AG09319 (cell line): Measurements from ENCODE around the gene SPATA16.
"Not testable (repeated sequence)": the region's sequence is repeated elsewhere in the genome, so short reads cannot be mapped to it uniquely, and the experiment has no call there.

Experiments
- DNase-seq: peaks from one replicate; pipeline ENCODE4 v3.0.0-alpha.2; 2010; ENCODE audit warnings: low read depth; ENCODE audit errors: extremely low read depth
- TF ChIP-seq, protein P1 (sequence below): IDR thresholded peaks from 2 replicates; pipeline ENCODE4 v1.5.1; 2011; ENCODE audit warnings: low read depth, mild to moderate bottlenecking, inconsistent platforms, low read length, moderate library complexity

SPATA16 gene, protein sequence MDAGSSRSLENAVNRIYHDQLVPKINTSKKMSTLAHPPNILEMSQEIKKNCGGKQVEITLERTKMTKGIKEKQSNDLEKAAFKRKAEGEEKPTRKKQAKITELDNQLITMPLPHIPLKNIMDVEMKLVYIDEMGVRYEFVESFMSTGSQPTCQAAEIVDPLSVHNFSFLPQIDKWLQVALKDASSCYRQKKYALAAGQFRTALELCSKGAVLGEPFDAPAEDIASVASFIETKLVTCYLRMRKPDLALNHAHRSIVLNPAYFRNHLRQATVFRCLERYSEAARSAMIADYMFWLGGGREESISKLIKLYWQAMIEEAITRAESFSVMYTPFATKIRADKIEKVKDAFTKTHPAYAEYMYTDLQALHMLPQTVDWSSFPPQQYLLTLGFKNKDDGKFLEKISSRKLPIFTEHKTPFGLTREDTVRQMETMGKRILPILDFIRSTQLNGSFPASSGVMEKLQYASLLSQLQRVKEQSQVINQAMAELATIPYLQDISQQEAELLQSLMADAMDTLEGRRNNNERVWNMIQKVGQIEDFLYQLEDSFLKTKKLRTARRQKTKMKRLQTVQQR

DNA sequence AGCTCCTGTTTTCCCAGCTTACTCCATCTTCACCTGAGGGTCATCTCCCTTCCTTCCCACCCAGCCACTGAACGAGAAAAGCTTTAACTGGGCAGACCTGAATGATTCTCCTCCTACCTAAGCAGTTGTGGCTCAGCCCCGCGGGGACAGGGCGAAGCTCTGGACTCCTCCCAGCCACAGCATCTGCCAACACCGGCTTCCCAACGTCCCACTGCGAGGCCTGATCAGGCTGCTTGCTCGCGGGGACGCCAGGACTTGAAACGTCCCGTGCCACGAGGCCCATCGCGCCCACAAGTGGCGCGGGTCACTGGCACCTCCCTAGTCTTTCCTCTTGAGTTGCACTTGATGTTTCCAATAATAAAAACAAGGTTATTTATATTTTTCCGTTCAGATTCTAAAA lies at the start of gene SPATA16:
Gene SPATA16, minus strand, starts transcription at position 250 of the 400 bp plus-strand sequence. CDS start 23,504 bp downstream, outside the sequence.
- DNase-seq: no peak
- TF ChIP-seq, protein P1, sequence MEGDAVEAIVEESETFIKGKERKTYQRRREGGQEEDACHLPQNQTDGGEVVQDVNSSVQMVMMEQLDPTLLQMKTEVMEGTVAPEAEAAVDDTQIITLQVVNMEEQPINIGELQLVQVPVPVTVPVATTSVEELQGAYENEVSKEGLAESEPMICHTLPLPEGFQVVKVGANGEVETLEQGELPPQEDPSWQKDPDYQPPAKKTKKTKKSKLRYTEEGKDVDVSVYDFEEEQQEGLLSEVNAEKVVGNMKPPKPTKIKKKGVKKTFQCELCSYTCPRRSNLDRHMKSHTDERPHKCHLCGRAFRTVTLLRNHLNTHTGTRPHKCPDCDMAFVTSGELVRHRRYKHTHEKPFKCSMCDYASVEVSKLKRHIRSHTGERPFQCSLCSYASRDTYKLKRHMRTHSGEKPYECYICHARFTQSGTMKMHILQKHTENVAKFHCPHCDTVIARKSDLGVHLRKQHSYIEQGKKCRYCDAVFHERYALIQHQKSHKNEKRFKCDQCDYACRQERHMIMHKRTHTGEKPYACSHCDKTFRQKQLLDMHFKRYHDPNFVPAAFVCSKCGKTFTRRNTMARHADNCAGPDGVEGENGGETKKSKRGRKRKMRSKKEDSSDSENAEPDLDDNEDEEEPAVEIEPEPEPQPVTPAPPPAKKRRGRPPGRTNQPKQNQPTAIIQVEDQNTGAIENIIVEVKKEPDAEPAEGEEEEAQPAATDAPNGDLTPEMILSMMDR: no peak

DNA sequence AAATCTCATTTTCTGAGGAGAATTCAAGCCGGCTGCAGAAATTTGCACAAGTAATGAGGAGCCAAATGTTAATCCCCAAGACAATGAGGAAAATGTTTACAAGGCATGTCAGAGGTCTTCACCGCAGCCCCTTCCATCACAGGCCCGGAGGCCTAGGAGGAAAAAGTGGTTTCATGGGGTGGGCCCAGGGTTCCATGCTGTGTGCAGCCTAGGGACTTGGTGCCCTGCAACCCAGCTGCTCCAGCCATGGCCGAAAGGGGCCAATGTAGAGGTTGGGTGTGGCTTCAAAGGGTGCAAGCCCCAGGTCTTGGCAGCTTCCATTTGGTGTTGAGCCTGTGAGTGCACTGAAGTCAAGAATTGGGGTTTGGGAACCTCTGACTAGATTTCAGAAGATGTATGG lies 42.0 kb upstream of the SPATA16 start:
- DNase-seq: not testable (repeated sequence)

DNA sequence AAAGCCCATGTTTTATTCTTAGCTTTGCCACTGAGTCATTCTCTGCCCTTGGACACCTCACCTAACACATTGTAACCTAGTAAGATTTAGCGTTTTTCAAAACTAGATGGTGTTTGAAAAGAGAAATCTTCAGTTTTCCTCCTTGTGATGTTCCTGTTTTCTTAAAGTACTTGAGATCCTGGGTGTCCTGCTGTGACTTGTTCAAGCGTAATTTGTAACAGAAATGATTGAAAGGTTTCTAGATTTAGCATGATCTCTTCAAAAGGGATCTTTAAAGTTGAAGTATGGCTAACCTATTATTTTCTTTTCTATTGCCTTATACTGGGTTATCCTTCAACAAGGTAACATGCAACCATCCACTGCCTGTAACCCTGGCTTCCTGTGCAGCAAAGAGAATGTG lies 32.6 kb upstream of the SPATA16 start:
- TF ChIP-seq, protein P1: no peak
- DNase-seq: no peak

DNA sequence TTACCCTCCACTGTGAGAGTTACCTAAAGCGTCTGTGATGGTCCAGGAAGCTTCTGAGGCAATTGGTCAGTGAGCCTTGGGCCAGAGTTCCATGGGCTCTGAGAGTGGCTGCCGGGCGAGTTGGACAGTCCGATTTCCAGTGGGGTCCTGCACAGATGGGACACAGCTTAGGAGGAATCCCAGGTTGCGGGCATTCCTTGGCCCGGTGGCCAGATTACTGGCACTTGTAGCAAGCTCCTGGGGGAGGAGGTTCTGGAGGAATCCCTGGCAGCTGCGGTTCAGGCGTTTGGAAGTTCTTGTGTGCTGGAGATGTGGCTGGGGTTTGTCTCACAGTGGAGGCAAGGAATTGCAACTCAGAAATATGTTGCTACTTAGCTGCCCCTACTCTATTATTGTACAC lies 18.1 kb upstream of the SPATA16 start:
- DNase-seq: not testable (repeated sequence)

DNA sequence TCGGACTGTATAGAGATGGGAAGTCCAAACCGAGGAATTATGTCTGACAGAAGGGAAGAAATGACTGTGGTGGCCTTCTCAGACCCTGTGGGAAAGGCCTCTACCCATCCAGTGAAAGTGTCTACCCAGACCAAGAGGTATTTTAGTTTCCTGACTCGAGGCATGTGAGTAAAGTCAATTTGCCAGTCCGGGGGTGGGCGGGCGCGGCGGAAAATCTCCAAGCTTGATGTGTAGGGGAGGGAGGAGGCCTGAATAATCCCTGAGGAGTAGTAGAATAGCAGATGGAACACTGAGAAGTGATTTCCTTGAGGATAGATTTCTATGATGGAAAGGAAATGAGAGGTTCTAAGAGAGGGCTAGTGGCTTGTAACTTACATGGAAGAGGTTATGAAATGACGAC lies 15.5 kb upstream of the SPATA16 start:
- DNase-seq: not testable (repeated sequence)

DNA sequence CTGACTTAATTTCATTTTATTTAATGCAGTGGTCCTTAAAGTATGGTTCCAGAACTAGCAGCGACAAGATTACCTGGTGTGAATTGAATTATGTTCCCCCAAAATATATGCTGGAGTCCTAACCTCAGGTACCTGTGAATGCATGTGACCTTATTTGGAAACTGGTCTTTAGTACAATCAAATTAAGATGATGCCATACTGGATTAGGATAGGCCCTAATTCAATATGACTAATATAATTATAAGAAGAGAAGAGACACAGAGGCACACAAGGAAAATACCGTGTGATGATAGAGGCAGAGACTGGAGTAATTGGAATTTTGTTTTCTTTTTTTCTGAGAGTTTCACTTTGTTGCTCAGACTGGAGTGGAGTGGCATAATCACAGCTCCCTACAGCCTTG lies 12.6 kb upstream of the SPATA16 start:
- no peak for DNase-seq
- TF ChIP-seq, protein P1: no peak

DNA sequence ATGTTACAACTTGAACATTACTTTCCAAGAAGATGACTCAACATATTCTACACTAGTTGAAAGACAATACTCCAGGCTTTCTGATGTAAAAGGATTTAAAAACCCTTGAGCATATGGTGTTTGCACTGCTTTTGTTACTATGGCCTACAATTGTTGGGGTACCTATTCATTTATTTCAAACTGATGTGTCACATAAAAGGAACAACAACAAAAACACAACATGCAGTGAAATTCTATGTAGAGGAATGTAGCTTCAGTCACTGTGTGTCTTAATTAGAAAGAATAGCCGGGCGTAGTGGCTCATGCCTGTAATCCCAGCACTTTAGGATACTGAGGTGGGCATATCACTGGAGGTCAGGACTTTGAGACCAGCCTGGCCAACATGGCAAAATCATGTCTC lies 1.6 kb downstream of the SPATA16 start:
- DNase-seq: no peak
- TF ChIP-seq, protein P1: no peak

DNA sequence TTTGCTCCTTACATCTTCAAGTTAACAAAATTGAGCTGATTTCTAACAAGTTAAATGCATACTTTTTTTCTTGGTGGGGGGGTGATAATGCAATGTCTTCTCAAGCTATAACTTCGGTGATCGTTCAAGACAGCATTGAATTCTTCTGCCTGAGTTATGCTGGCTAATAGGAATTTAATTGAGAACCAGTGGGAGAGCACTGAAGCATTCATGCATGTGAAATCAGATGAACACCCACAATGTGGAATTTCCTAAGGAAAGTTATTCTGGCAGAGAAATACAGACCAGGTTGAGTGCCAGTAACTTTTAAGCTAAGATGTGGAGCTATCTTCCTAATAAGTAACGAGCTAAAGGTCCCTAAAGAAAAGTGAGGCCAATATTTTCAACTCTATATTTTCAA lies 3.0 kb downstream of the SPATA16 start:
- TF ChIP-seq, protein P1: no peak
- DNase-seq: no peak

DNA sequence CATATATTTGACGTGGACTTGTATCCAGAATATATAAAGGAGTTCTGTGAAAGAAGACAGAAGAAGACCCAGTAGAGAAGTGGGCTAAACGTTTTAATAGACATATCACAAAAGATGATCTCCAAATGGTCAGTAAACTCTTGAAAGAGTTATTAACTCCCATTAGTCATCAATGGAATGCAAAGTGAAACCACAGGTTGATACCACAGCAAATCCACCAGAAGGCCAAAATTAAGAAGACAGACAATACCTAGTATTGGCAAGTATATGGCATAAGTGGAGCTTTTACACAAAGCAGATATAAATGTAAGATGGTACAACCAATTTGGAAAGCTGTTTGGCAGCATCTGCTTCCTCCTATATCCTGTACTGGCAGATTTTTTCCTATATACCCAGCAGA lies 6.0 kb downstream of the SPATA16 start:
- TF ChIP-seq, protein P1: no peak
- no peak for DNase-seq
